Suprapubic skin (tissue), 4 donors: ENCODE measurements around the gene ZNF213. TPM values are rescaled to one million over a fixed set of nuclear protein-coding genes. Genes with fewer than 3 reads are reported as not detected.
A peak's percentile ranks its signal among the peaks of the same experiment; 100 is the strongest.

Experiments used
- DNase-seq, 2 donors: peaks; one replicate each; pipeline ENCODE4 v3.0.0-alpha.2; 2019; ENCODE audit warnings: low spot score in 2 of 2
- H3K27ac ChIP-seq: fragments of 200-600 bp; sonication (generic); one replicate; pipeline ENCODE4 v1.5.1; 2019
- H3K27me3 ChIP-seq: fragments of 200-600 bp; sonication (generic); one replicate; pipeline ENCODE4 v1.5.1; 2019
- H3K36me3 ChIP-seq: fragments of 200-600 bp; sonication (generic); one replicate; pipeline ENCODE4 v1.5.1; 2019
- H3K4me1 ChIP-seq: fragments of 200-600 bp; sonication (generic); one replicate; pipeline ENCODE4 v1.5.1; 2019
- H3K4me3 ChIP-seq: fragments of 200-600 bp; sonication (generic); one replicate; pipeline ENCODE4 v1.5.1; 2019; ENCODE audit warnings: mild to moderate bottlenecking
- H3K9me3 ChIP-seq: fragments of 200-600 bp; sonication (generic); one replicate; pipeline ENCODE4 v1.5.1; 2019
- CTCF ChIP-seq, 2 donors: fragments of 200-600 bp in 1 of 2; fragments of 450-650 bp in 1 of 2; sonication (generic) in 1 of 2; IDR thresholded peaks; one replicate each; pipeline ENCODE4 v1.5.1; 2016 to 2019; ENCODE audit warnings: antibody characterized with exemption in 2 of 2, mild to moderate bottlenecking in 1 of 2, moderate library complexity in 1 of 2
- EP300 ChIP-seq: sonication (generic); formaldehyde crosslinking; IDR thresholded peaks from one replicate; pipeline ENCODE4 v1.6.1; 2017; ENCODE audit warnings: antibody characterized with exemption
- POLR2A ChIP-seq, 2 donors: fragments of 450-650 bp; IDR thresholded peaks; one replicate each; pipeline ENCODE4 v1.6.1; 2017; ENCODE audit warnings: antibody characterized with exemption in 2 of 2, mild to moderate bottlenecking in 2 of 2, moderate library complexity in 2 of 2
- POLR2AphosphoS5 ChIP-seq, 3 donors: sonication (generic); formaldehyde crosslinking; IDR thresholded peaks; one replicate each; pipeline ENCODE4 v1.6.1; 2017; ENCODE audit warnings: antibody characterized with exemption in 3 of 3
- WGBS: methylation state at CpG from one replicate; pipeline ENCODE4 v1.1.5; 2018; 5-methylcytosine and 5-hydroxymethylcytosine counted together
- total RNA-seq, 4 donors: library from RNA; depleted of rRNA; stranded (reverse); fragments of >200 nt; gene quantifications; one replicate each; pipeline ENCODE4 v1.1.0, GENCODE V29; 2016

Gene ZNF213
- total RNA-seq, 4 donors from 2014 or later = 14.0 to 18.0 (median 16.4) TPM

- WGBS = 6% methylated on average over 50 of the region's 70 CpGs
- H3K9me3 ChIP-seq = no peaks in the 10 kb centered on the region
- peak overlapping the region; percentile 64 for H3K4me3 ChIP-seq
- H3K27ac ChIP-seq = peak overlapping the region; percentile 81
- TF ChIP-seq POLR2A (IDR thresholded peaks at IDR 0.05) (no peak), EP300 (no peak), POLR2AphosphoS5 (IDR thresholded peaks at IDR 0.05) (no peak), CTCF (IDR thresholded peaks at IDR 0.05) (no peak)
- H3K36me3 ChIP-seq = no peaks in the 10 kb centered on the region
- no peaks in the 10 kb centered on the region for H3K27me3 ChIP-seq
- peak; percentile 94 to 95 for DNase-seq
- H3K4me1 ChIP-seq = peaks cover 15% of the 10 kb centered on the region
Measured at GRCh38 chr16:3158510-3159314, 23.9 kb downstream of the ZNF213 start.

GRCh38 chr16:3161235-3162018 is 26.6 kb downstream of the ZNF213 start:
- no peak for DNase-seq
- Histone ChIP-seq H3K4me1 (peaks cover 22% of the 10 kb centered on the region), H3K36me3 (no peaks in the 10 kb centered on the region), H3K27me3 (no peaks in the 10 kb centered on the region), H3K9me3 (no peaks in the 10 kb centered on the region), H3K27ac (no peak overlapping the region), H3K4me3 (no peak overlapping the region)
- no peak for TF ChIP-seq CTCF (IDR thresholded peaks at IDR 0.05)
- no peak for TF ChIP-seq POLR2A (IDR thresholded peaks at IDR 0.05)
- TF ChIP-seq EP300 = no peak
- TF ChIP-seq POLR2AphosphoS5 (IDR thresholded peaks at IDR 0.05) = no peak
- 89% methylated on average over 29 of the region's 36 CpGs for whole genome bisulfite sequencing

GRCh38 chr16:3164121-3164991 is 29.5 kb downstream of the ZNF213 start:
- peaks cover 15% of the 10 kb centered on the region for H3K27me3 ChIP-seq
- no peak for TF ChIP-seq EP300
- no peak for TF ChIP-seq CTCF (IDR thresholded peaks at IDR 0.05)
- no peak for TF ChIP-seq POLR2AphosphoS5 (IDR thresholded peaks at IDR 0.05)
- TF ChIP-seq POLR2A (IDR thresholded peaks at IDR 0.05) = no peak
- no peak overlapping the region for H3K4me3 ChIP-seq
- H3K4me1 ChIP-seq = peaks cover 11% of the 10 kb centered on the region
- H3K36me3 ChIP-seq = no peaks in the 10 kb centered on the region
- H3K9me3 ChIP-seq = no peaks in the 10 kb centered on the region
- WGBS = 91% methylated on average over 34 of the region's 37 CpGs
- H3K27ac ChIP-seq = no peak overlapping the region
- no peak for DNase-seq

GRCh38 chr16:3165111-3165822 is 30.4 kb downstream of the ZNF213 start:
- Histone ChIP-seq H3K36me3 (no peaks in the 10 kb centered on the region), H3K4me1 (peaks cover 8% of the 10 kb centered on the region), H3K4me3 (peak overlapping the region; percentile 26), H3K27ac (no peak overlapping the region), H3K27me3 (peaks cover 24% of the 10 kb centered on the region), H3K9me3 (no peaks in the 10 kb centered on the region)
- TF ChIP-seq POLR2AphosphoS5 (IDR thresholded peaks at IDR 0.05) (no peak), EP300 (no peak), CTCF (IDR thresholded peaks at IDR 0.05) (no peak), POLR2A (IDR thresholded peaks at IDR 0.05) (no peak)
- no peak for DNase-seq
- 84% methylated on average over 12 of the region's 12 CpGs for WGBS
